Stimulated activated CD4-positive, alpha-beta T cell treated with anti-CD3 and anti-CD28 coated beads, Interleukin-4, amount 100 ng/mL, for 1 hour (primary cell): Measurements from ENCODE around the gene C14orf132.

Source experiments
- DNase-seq: peaks from one replicate; pipeline ENCODE4 v3.0.0-alpha.2; 2020

C14orf132 gene

DNA sequence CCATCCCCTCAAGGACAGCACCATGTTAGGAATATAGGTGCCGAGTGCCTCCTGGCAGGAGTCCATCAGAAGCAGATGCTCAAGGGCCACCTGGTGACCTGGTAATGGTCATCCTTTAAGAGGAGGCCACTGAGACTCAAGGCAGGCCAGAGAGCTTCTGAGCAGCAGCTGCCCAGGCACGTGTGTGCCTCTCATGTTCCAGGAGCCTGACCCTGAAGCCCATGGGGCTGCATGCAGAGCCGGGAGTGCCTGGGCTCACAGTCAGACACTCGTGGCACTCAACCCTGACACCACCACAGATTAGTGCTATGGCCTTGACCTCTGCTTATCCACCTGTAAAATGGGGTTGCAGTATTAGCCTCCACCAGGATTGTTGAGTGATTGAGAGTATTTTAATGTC lies 45.6 kb downstream of the C14orf132 start:
- no peak for DNase-seq

DNA sequence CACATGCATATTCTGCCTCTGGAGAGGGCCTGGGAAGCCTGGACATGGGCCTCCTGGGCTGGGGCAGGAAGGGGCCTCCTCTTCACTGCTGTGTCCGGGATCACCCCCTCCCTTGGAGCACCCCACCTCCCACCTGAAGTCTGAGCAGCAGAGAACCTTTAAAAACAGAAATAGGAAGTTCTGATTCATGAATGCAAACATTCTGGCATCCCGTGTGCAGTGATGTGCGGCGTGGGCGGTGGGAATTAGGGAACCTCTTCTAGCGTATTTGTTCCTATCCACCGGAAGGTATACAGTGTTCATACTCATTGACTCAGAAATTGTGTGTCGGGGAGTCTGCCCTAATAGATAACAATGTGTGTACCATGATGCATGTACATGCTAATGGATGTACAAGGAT lies 46.2 kb downstream of the C14orf132 start:
- DNase-seq = no peak

DNA sequence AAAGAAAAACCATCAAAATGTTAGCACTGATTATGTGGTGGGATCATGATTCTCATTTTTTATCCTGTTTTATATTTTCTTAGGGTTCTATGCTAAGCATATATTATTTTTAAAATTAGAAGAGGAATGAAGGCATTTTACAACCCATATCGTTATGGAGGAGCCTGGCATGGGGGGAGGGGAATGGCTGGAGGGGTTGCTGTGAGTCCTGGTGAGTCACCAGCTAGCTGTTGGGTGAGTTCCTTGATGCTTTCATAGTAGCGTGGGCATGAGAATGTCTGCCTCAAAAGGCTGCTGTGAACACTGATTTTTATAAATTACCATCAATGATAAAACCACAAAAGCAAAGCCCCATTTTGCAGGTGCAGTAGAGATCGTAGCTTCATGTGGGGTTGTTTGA lies 46.9 kb downstream of the C14orf132 start:
- DNase-seq = no peak

DNA sequence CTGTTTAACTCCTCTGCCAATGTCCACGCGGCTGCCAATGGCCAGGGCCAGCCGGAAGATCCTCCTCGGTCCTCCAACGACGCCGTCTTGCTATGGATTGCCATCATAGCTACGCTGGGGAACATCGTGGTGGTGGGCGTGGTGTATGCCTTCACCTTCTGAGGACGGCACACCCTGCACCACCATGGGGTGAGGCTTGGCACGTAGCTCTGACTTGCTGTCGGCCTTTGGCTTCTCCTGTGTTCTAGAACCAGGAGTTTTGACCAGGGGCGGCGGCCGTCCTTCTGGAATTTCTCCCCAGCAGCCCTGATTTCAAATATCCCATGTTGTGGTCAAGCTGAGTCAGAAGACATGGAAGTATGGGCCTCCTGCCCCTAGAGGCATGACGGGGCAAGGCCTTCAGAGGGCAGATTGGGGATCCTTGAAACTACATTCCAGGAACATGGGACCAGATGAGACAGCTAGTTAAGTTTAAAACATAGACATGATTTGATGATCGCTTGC lies 47.5 kb downstream of the C14orf132 start:
- no peak for DNase-seq

DNA sequence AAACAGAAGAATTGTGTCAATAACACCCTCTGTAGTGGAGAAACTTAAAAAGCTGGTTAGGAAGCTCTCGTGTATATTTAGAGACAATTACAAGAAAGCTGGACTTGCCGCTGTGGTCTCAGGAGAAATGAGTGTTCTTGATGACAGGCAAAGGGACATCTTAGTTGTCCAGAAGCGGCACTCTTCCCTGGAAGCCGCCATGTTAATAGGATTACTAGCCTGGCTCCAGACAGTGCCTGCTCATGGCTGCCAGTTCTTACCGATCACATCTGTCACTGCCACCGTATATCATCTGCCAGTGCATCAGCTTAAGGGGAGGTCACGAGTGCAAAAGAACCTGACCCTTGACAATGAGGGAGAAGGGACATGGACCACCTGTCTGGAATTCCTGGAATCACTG lies 48.9 kb downstream of the C14orf132 start:
- DNase-seq = no peak

DNA sequence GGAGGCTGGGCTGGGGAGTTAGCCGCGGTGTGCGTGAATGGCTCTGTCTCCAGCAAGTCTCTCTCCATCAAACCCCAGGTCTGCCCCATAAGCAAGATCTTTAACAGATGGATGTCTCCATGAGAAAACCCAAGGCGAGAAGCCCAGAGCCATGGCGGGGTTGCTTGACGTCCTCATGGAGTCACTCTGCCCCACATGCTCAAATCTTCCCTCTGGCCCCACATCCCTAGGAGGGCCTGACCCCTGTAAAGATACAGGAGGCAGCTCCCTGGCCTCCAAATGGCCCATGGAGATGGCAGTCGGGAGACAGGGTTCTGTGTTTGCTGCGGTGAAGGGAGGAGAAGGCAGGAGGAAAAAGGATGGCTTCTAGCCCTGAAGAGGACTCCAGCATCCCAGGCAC lies 49.3 kb downstream of the C14orf132 start:
- no peak for DNase-seq

DNA sequence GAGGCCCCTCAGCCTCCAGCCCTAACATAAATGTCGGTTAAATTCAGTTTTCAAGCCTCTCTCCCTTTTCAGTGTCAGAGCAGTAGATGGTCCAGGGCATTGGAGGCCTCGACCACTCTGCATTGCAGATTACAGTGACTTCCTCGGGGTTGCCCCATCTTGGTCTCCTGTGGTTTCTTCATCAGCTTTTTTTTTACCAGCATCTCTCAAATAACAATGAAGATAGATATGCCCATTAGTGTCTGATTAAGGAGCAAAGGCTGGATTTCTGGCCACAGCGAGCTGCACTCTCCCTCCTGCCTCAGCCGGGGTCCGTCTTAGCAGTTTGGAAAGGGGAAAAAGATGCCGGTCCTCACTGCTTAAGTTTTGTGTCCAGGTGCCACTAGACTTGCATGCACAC lies 49.7 kb downstream of the C14orf132 start:
- no peak for DNase-seq

DNA sequence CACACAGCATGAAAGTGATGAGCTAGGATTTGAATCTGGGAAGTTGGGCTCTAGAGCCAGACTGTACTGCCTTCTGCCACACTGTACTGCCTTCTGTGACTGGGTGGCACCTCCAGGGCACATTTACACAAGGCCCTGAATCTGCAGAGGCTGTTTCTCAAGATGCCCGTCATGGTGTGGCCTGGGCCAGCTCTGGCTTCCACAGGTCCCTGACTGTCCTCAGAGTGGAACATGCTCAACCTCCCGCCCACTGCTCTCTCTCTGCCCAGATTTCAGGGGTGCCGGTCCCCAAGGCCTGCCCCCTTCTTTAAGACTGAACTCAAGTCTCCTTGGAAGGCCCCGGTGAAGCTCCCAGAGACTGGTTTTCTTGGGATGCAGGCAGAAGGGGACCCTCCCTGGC lies 50.2 kb downstream of the C14orf132 start:
- no peak for DNase-seq

DNA sequence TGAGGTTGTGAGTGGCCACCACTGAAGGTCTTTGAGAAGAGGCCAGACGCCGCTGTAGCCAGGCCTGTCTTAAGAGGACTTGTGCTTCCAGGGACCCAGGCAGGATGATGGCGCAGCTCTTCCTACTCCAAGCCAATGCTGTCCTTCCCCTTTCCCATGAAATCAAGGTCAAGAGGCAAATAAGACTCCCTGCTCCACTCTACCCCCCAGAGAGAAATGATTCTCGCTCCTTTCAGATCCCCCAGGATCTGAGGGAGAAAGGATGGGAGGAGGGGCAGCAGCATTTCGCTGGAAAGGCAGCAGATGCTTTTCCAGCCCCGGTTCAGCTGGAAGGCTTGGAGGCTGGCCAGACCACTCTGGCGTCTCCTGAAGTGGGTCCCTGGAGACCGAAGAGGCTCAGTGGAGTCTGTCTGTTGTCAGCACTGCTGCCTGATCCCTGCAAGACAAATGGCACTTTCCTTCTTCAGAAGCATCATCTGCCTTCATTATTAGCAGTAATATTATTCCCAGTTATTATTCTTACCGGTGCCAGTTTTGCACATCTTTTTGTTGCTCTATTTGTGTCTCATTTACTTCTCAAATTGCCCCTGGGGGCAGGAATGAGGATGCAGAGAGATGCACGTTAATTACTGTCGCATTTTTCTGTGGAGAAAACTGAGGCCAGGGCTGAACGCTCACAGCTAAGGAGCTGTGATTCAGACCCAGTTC lies 51.4 kb downstream of the C14orf132 start:
- no peak for DNase-seq

DNA sequence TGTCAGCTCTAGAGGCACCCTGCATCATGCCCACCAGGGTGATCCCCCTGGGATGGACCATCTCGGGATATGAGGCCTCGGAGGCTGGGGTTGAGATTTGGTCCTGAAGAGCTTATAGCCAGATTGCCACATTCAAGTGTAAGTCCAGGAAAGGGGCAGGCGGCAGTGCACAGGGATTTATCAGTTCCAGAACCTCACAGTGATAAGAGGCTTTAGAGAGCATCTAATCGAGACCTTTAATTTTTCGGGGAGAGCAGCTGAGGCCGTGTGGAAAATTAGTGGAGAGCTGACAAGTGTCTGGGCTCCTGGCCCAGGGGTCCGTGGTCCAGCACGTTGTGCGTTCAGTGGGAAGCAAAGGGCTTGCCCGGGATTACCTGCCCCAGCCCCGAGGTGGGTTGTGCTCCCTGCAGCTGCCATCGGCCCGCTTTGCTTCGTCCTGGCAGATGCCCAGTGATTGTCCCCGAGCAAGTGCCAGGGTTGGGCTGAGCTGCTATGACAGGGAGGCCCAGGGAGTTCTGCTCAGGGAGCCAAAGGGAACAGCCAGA lies 52.1 kb downstream of the C14orf132 start:
- no peak for DNase-seq

DNA sequence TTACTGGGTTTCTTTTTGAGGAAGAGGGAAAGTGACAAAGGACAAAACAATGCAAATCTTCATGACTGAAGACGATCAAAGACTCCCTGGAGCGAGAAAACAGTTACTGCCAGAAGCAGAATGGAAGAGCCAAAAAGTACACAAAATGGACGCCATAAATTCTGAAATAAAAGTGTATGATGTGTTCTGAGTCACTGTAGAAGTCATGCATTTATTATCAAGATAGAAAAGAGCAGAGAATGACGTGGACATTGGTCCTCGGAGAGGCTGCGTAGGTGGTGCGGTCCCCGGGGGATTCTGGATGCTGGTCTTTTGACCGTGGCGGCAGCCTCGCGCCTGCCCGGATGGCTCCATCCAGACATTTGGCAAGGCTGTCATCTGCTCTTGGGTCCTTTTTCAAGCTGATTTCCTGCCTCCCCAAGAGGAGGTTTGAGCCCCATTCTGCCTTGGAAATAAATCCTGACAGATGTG lies 52.8 kb downstream of the C14orf132 start:
- DNase-seq = no peak

DNA sequence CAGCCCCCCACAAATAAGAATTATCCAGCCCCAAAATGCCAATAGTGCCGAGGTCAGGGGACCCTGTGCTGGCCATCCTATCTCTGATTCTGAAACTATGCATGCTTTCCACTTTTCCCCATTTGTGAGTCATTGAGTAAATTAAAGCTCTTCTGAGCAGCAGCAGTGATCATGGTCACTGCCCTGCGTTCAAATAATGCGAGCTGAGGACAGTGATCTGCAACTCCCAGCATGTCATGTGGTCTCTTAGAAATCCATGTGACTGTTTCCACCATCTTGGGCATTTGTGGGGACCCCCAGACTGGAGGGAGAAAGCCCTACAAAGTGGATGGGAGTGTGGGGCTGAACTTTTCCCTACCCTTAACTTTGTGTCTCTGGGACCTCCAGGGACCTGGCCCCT lies 53.8 kb downstream of the C14orf132 start:
- DNase-seq = no peak

DNA sequence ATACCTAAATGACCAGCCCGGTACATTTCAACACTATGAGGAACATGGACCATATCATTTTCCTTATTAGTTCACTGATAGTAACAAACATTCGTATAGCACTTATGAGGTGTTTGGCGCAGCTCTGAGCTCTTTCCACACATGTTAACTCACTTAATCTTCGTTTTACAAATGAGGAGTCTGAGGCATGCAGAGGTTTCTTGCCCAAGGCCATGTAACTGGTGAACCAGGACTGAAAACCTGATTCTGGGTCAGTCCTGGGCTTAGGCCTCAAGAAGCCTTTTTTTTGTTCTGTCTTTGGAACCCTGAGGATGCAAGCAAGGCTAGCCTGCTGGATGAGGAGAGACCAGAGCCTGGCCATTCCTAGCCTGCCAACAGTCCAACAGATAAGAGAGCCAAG lies 55.0 kb downstream of the C14orf132 start:
- DNase-seq = no peak

DNA sequence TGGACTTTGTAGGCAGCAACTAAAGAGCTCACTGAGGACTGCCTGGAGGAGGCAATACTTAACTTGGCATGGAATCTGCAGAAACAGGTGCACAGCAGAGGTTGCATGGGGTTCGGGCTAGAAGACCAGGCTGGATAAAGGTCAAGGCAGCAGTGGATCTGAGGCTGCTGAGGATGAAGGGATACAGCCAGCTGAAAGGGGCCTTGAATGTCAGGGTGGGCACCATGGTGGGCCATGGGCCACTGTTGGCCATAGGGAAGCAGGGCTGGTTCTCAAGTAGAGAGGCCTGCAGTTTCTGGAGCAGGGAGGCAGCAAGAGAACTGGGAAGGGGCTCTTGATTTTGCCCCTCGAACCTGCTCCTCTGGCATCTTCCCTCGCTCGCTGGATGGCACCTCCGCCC lies 55.5 kb downstream of the C14orf132 start:
- DNase-seq = no peak

DNA sequence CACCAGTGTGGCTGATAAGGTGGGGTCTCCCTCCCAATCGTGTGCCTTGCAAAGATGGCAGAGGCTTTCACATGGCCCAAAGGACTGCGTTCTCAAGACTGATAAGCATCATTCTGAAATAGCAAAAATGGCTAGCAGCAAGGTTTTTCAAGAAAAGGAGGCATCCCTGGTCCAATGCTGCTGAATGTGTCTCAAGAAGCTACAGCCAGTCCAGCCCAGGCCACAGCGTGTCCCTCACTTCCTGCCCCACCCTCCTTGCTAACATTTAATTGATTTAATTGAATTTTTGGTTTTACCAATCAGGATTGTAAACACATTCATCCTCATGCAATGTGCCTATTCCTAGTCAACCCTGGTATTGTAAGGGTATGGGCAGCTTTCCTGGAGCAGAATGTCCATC lies 55.9 kb downstream of the C14orf132 start:
- DNase-seq = no peak

DNA sequence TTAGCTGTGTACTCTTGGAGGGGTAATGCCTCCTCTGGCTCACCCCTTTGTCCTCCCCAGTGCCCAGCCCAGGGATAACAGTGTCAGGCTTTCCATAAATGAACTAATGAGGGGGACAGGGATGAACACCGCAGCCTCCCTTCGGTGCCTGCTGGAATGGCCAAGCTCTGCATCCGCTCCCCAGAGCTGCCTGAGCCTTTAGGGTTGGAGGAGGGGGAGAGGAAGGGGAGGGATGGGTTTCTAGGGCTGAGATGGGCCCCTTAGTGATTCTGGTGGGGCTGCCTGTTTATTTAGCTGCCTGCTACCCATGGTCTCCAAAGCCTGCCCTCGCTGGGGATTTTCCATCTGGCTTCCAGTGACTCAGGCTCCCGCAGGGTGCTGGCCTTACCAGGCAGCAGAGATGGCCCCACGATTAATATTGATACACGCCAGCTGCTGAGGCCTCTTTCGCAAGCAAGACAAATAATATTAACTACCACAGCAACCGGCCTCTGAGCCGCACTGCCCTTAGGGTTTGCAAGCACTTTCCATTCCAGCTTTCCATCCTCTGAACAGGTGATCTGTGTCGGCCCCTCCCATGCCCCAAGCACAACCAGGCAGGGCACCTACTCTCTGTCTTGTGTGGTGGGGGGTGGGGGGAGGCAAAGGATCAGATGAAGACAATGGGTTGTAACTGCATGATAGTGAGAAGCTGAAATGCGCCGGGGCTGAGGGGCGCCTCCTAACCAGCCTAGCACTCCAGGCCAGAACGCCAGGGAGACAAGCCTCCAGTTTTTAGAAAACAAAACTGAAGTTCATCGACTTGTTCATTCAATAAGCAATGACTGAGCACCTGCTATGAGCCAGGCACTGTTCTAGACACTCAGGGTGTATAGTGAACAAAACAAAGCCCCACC lies 56.7 kb downstream of the C14orf132 start:
- no peak for DNase-seq

DNA sequence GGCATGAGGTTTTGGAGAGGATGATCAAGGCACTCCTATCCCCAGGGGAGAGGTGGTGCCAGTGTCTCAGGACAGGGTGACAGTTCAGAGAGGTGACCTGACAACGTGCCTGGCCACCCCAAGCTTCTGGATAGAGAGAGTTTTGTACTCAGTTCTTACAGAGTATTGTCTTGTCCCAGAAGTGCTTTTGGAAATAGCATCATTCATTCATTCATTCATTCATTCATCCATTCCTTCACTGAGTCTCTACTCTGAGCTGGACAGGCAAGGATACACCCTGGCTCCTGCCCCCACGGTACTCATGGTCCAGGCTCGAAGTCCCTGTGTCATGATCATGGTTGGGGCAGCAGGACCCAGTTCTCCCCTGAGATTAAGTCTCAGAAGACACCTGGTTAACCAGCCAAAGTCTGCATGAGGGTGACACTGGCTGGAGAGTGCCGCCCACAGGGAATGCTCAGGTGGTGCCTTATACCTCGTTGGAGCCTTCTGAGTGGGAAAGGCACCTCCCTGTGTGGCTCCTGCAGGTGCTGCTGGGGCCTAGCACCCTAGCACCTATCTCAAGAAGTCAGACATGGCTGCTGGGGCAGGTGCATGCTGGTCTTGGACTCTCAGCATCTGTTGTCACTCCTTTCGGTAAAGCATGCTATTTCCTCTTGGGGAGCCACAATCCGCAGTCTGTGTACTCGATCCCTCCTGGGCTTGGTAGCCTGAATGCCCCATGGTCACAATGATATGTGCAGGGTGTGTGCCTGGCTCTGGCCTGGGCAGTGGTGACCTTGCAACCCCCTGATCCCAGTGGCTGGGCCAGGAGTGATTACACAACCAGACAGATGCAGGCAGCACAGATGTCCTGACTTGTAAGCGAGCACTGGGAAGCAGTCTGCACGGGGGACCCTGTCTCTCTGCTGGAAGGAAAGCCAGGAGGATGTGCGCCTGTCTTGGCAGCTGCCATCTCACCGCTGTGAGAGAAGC lies 57.8 kb downstream of the C14orf132 start:
- no peak for DNase-seq

DNA sequence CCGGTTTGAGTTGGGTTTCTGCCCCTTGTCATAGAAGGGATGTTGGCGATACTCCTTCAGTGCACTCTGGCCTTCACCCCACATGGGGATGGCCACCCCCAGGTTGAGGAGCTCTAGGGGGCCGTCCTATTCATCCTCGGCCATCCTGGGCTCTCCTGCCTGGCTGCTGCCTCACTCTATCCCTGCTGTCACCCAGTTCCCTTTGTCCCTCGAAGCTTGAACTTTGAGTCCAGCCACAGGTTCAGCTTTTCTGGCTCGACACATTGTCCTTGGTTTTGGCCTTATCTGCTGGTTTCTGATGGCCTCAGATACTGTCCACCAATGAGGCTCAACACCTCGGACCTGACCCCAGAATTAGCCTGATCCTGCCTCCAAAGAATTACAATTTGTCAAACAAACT lies 58.6 kb downstream of the C14orf132 start:
- no peak for DNase-seq

DNA sequence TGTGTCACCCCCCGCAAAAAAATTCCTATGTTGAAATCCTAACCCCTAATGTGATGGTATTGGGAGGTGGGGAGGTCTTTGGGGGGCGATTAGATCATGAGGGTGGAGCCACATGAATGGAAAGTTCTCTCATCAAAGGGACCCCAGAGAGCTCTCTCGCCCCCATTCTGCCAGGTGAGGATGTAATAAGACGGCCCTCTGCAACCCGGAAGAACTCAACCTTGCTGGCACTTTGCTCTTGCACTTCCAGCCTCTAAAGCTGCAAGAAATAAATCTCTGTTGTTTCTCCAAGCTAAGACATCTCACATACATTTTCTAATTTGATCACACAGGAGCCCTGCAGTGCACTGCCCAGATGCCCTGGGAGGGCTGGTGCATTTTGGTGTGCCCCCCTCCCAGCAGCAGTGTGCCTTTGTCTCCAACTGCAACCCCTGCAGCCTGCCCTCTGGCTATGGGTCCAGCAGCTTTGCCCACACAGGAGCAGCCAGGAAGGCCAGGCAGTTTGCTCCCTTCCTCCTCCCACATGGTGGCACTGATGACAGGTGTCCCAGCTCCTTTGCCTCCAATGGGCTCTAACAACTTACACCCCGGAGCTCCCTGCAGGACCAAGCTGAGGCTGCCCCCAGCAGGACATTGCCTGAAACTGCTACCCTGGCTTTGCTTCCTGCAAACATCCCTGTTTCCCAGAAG lies 59.3 kb downstream of the C14orf132 start:
- DNase-seq = no peak

DNA sequence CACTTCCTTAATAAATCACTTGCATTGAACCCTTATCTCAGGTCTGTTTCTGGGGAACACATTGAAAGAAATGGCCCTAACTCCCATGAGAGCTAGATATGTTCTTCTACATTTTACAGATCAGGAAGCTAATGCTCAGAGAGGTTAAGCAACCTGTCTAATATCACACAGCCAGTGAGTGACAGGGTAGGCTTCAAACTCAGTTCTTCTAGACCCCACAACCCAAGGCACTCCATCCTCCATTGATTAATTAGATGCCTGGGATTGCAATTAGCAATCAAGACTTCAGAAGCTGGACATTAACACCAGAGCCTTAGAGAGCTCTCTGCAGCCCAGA lies 59.8 kb downstream of the C14orf132 start:
- DNase-seq = no peak

DNA sequence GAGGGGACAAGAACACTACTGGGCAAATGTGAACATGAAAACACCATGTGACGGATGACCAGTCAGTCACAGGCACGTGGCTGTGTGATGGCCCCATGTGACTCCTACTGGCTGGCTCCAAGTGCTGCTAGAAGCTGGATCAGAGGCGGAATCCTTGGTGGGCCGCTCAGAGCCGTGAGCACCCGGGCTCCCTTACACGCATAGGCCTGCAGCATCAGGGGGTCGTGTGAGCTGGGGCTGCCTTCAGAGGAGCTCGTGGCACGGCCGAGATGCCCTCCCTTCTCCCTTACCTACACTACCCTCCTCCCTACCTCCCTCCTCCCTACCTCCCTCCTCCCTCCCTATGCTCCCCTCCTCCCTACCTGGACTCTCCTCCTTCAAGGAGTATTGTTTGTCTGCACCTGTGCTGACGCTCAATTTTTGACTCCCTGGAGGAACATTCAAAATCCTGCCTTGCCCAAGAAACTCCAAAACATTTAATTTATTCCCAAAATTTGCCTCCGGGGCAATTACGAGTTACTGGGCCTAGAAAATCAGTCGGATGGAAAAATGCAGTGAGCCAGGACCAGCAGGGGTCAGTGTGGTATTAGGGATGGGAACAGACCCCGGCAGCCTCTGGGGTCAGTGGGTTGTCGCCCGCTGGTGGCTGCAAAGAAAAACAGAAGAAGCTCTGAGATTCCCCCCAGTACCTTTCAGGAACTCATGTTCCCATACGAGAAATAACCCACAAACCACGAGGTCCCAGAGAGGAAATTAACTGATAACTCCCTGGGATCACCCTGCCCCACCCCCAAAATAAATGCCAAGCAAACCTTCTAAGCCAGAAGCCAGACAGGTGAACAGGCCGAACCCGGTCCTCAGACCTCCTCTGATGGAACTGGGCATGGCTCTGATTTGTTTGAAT lies 61.3 kb downstream of the C14orf132 start:
- DNase-seq = peak; percentile 63
